Skin of body (tissue), 2 donors: Measurements from ENCODE around the gene RREB1. TPM values are rescaled to one million over a fixed set of nuclear protein-coding genes. Genes with fewer than 3 reads are reported as not detected.
A peak's percentile ranks its signal among the peaks of the same experiment; 100 is the strongest.

Source experiments
- DNase-seq: peaks from one replicate; lab custom pipeline; 2025; lab: John Stamatoyannopoulos, UW
- total RNA-seq: library from RNA; depleted of rRNA; stranded (reverse); fragments of >200 nt; gene quantifications from one replicate; pipeline ENCODE4 v1.2.3, GENCODE V29; 2014

The RREB1 gene, protein sequence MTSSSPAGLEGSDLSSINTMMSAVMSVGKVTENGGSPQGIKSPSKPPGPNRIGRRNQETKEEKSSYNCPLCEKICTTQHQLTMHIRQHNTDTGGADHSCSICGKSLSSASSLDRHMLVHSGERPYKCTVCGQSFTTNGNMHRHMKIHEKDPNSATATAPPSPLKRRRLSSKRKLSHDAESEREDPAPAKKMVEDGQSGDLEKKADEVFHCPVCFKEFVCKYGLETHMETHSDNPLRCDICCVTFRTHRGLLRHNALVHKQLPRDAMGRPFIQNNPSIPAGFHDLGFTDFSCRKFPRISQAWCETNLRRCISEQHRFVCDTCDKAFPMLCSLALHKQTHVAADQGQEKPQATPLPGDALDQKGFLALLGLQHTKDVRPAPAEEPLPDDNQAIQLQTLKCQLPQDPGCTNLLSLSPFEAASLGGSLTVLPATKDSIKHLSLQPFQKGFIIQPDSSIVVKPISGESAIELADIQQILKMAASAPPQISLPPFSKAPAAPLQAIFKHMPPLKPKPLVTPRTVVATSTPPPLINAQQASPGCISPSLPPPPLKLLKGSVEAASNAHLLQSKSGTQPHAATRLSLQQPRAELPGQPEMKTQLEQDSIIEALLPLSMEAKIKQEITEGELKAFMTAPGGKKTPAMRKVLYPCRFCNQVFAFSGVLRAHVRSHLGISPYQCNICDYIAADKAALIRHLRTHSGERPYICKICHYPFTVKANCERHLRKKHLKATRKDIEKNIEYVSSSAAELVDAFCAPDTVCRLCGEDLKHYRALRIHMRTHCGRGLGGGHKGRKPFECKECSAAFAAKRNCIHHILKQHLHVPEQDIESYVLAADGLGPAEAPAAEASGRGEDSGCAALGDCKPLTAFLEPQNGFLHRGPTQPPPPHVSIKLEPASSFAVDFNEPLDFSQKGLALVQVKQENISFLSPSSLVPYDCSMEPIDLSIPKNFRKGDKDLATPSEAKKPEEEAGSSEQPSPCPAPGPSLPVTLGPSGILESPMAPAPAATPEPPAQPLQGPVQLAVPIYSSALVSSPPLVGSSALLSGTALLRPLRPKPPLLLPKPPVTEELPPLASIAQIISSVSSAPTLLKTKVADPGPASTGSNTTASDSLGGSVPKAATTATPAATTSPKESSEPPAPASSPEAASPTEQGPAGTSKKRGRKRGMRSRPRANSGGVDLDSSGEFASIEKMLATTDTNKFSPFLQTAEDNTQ (N-terminal part only)
- total RNA-seq, result 36.4 TPM

DNA sequence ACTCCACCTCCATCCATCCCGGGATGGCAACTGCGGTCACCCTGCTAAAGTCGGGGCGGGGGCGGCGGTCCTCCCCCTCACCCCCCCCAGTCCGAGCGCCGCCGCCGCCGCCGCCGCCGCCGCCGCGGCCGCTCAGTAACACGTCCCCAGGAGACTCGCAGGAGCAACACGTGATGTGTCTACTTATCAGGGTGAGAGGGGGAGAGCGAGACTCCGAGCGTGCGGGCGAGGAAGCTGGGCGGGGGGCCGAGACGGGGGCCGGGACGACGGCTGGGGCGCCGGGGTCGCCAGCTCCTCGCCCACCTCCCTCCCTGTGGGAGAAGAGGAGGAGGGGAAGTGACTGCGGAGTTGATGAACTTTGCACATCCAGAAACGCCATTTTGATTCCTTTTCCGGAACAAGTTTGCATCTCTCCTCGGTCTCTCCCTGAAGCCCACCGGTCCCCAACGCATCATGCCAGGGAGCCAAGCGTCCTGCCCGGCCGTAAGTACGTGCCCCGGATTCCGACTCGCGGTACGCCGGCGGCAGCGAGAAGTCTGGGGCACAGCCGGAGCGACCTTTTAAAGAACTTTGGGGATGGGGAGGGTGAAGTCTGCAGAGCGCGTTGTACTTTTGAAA lies at the start of gene RREB1:
TSS of gene RREB1 (plus strand) at position 384 of the 618 bp plus-strand sequence. CDS start 73,951 bp downstream, outside the sequence.
- peak; percentile 26 for DNase-seq

DNA sequence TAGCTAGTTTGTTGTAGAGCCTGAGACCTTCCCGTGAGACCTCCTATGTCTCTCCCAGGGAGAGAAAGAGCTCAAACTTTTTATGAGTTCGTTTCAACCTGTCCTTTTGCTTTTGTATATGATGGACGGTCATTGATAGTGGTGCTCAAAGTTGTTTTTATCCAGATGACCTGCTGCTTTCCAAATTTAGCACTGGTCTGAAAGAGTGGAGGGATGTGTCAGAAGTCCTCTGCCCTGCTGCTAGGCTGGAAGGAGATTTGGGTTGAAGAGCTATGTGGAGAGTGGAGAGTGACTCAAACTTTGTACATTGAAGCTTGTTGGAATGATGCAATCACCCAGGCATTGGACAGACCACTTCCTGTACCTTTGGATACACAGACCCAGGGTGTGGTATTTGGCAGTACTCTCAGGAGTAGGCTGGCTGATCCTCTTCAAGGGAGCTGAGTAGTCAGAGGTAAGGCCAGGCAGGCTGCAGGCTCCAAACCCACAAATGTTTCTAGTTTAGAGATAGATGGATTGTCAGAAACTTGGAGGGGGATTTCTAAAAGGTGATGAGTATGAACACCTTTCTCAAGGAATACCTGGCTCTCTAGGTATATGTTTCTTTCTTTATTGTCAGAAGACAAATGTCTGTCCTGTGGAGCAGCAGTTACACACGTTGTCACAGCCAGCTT lies 49.4 kb upstream of the RREB1 start:
- peak; percentile 12 for DNase-seq

DNA sequence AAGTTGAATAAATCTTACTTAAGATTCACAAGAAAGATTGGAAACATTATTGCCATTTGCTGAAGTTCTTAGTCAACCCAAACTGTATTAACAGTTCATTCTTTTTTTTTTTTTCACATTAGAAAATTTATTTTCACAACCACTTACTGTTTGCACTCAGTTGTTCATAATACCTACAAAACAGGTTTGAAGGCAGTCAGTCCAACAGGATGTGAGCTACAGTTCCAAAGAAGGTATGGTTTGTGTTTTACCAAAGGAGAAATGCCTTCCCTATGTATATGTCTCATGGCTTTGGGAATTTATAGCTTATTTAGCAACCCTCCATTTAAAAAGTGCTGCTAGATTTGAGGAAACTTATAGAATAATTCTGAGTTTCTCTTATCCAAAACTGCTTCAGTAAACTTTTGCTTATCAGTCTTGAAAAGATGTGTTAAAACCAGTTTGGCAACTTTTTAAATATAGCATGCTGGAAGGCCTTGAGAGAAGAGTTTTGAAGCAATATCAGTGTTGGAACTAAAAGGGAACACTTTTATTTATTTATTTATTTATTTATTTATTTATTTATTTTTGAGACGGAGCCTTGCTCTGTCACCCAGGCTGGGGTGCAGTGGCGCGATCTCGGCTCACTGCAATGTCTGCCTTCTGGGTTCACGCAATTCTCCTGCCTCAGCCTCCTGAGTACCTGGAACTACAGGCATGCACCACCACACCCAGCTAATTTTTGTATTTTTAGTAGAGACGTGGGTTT lies 46.8 kb upstream of the RREB1 start:
- DNase-seq, result no peak

DNA sequence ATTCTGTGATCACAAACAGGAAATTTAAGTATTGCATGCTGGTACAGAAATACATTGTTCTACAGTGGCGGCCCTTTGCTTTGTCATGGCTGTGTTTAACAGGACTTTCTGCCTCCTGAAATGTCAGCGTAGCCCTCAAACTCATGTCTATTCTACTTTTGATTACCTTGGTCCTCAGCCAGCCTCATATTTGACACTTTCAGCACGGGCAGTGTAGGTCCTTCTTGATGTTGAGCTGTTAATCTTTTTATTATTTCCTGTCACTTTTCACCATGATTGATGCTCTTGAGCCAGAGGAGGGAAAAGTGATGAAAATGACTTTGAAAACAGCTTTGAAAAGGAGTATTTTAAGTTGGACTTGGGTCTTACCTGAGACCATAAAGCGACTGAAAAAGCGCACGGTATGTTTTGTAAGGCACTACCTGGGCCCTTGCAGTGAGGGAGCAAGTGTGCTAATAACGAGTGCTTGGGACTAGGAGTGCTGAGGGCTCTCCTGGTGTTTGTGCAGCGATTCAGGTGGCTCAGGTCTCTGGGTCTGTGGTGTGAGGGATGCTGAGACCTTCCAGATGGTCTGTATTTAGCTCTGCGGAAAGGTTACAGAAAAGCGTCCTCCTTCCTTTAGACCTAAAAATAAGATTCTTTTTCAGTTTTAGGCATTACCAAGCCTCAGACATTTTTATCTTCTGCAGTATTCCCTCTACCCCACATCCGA lies 45.2 kb upstream of the RREB1 start:
- DNase-seq, result no peak

DNA sequence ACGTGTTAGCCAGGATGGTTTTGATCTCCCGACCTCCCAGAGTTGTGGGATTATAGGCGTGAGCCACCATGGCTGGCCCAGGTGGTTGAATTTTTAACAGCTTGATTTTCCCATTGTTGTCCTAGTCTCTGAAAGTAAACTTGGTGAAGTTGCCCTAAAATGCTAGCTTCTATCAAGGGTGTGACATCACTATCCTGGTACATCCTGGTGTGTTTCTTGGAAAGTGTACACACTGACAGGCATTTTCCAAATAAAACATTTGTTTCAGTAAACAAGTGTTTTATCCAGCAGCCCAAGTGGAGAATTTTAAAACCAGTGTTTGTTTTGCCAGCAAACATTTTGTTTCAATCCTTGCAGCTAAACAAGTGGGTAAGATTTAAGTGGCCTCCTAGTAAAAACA lies 40.5 kb upstream of the RREB1 start:
- no peak for DNase-seq

DNA sequence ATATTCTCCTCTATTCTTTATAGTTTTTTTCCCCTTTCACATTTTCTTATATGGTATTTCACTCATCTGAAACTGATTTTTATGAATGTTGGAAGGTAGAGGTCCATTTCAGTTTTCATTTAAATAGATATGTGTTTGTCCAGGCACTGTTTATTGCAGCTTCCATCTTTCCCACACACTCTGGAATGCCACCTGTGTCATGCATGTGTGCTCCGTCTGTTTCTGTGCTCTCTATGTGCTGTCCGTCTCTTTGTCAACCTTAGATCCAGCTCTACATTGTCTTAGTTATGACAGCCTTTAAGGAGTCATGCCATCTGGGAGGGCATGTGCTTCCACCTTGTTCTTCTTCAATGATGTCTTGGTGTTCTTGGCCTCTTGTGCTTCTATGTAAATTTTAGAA lies 36.4 kb upstream of the RREB1 start:
- DNase-seq, result no peak

DNA sequence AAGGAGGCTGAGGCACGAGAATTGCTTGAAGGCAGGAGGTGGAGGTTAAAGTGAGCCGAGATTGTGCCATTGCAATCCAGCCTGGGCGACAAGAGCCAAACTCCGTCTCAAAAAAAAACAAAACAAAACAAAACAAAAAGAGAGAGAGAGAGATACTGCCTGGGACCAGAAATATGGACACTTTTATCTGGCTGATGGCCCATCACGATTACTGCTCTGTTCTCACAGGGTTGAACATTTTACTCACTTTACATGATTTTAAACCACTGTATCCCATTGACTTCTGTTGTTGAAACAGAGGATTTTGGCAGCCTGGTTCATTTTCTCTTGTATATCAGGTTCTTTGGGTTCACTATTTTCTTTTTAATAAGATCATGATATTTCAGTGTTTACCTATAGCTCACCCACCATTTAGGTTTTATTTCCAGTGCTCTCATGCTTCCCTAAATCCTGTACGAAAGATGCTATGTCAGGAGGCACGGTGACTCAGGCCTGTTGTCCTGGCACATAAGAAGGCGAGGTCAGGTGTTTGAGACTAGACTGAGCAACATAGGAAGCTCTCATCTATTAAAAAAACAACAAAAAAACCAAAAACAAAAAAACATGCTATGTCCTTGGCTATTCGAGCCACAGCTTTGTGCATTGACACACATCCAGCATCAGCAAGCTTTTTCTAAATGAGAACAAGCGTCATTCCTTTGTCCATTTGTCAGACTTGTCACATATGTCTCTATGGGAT lies 34.5 kb upstream of the RREB1 start:
- DNase-seq, result no peak

DNA sequence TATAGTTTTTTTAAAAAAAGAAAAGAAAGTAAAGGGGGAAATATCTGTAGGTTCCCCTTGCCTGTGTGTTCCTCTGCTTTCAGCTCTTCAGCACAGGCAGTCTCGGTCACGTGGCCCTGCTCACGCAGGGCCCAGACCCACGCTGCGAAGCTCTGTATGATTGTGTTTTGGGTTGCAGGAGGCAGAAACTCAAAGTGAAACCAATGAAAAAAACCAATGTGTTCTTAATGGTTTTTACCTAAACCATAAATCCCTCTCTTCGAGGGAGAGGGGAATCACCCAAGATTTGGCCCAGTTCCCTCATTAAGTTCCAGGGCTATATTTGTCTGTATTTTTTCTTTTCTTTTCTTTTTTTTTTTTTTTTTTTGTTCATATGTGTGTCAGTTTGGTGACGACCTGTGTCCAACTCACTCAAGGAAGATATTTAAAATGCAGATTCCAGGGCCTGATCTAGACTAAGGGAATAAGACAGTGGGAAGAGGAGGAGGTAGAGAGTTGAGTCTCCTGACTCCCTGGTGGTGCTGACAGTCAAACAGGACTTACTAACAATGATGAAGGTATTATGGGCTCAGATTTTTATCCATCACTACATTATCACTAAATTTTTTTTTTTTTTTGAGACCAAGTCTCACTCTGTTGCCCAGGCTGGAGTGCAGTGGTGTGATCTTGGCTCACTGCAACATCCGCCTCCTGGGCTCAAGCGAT lies 33.8 kb upstream of the RREB1 start:
- DNase-seq, result no peak

DNA sequence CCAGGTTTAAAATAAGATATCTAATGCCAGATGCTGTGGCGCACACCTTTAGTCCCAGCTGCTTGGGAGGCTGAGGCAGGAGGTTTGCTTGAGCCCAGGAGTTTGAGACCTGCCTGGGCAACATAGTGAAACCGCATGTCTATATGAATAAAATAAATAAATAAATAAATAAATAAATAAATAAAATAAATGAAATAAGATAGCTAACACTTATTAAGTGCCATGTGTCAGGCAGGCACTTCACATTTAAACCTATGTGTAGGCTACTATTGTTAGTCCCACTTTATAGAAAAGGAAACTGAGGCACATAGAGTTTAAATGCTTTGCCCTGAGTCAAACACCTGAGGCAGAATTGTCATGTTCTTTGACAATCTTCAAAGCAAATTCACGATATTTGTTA lies 32.9 kb upstream of the RREB1 start:
- no peak for DNase-seq

DNA sequence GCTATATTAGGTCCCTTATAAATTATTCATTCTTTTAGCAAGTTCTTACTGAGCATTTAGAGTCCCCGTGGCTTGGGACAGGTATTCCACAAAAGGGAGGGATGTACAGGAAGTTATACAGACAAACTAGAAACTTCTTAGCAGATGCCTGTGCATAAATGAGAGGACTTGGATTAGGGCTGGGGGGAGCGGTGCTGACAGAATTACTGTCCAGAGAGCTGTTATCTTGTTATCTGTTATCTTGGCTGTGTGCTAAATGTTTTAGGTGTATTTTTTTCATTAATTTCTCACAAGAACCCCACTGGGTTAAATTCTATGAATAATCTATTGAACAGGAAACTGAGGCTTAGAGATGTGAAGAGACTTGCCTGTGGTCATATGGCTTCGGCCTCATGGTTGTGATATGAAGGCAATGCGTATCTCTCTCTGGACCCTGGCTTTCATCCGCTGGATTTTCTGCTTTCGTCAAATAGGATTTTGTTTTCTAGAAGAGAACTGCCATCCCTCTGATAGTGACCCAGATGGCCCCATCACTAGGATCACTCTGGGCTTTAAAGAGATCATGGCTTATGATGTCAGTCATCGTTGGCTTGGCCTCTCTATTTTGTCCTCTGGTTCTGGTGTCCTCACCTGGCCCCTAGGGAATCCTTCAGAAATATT lies 32.3 kb upstream of the RREB1 start:
- DNase-seq, result no peak

DNA sequence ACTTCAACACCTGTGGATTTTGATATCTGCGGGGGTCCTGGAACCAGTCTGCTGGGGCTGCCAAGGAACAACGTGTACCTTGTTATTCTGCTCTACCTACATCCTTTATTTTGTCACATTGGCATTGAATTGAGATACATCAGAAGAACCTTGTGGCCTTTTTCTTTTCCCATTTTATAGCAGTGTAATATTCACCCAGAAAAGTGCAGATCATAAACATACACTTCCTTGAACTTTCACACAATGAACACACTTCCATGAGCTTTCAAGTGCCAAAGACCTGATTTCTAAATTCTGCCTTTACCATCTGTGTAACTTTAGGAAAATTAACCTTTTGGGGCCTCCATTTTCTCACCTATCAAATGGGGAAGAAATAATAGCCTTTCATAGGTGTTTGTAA lies 29.9 kb upstream of the RREB1 start:
- DNase-seq, result no peak

DNA sequence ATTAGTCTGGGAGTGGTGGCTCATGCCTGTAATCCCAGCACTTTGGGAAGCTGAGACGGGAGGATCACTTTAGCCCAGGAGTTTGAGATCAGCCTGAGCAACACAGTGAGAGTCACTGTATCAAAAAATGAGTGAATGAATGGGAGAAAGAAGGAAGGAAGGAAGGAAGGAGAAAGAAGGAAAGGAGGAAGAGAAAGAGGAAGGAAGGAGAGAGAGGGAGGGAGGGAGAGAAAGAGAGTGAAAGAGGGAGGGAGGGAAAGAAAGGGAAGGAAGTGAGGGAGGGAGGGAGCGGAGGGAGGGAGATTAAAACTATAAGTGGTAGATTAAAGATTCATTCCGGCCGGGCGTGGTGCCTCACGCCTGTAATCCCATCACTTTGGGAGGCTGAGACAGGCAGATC lies 28.9 kb upstream of the RREB1 start:
- no peak for DNase-seq

DNA sequence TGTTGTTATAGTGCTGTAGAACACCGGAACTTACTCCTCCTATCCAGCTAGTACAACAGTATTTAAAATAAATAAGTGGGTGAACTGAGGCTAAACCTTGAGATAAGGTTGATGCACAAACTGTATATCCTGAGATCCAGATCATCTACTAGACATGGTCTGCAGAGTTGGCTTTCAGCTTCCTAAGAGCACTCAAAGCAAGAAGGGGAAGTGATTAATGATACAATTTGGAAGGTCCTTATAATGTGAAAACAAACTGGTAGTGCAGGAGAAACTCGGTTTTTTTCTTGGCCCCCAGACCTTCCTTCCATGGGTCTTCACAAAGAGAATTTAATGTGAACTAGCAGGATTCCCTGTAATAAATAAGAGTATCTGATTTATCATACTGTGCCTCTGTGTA lies 27.4 kb upstream of the RREB1 start:
- no peak for DNase-seq

DNA sequence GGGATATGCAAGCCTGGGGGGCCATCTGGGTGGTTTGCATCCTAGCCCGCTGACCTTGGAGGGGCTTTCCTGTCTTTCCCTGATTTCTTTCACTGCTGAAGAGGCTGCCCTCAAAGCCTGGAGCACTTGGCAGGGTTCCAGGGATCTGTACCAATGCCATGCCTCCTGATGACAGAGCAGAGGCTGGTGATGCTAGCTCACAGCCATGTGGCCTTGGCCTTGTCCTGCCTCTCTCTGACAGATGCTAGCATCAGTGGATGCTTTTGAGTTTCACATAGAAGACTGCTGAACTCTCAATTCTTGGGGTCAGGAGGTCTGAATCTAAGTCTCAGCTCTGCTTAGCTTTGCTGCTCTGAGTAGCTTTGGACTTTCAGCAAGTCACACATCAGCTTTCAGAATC lies 21.9 kb upstream of the RREB1 start:
- no peak for DNase-seq

DNA sequence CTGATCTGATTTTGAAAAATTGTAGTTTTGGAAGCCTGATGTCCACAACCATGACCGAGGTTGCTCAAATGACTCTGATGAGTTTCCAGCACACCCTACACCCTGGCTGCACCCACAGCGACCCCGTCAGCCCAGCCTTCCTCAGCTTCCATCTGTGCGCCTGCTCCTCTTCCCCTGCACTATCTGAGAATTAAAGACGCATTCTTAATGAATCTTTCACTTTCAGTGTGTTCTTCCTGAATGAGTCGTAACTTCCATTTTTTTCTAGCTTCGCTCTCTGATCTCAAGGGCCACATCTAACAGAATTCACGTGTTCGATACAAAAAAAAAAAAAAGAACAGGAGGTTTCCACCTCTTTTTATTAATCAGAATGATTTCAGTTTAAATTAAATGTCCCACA lies 21.3 kb upstream of the RREB1 start:
- DNase-seq, result peak; percentile 10

DNA sequence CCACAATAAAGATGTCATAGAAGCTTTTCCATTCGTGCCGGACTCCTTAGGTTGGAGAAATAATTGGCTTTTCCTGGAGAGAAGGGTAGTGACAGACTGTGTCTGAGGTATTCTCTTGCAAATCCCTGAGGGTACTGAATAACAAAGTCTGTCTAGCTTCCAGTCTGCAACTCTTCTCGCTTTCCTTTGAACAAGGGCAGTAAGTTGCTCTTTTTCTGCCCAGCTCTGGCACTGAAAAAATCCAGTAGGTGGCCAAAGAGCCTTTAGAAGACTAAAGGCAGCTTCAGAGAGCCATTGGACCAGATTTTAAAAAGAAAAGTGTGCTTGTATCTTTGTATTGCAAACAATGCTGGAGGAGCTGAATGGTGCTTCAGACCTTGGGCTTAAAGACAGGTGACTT lies 20.7 kb upstream of the RREB1 start:
- DNase-seq, result no peak

DNA sequence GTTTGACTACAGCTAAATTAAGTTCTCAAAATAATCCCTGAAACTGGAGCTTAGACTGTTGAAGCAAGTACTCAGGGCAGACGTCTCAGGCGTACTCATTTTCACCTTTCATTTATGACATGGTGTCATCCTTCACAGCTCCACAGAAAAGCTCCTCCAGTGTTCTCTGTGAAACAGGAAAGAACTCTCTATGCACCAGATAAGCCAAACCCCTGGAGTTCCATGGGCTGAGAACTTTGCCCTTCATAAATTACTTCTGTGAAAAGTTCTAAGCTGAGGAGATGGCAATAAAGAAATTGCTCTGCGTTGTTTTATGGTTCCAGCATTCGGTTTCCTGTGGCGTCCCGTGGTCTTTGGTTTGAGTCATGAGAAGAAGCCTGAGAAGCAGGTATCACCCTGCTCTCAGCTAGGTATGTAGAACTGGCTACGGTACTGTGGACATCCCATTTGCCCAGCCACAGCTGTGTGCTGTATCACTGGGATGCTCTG lies 20.2 kb upstream of the RREB1 start:
- no peak for DNase-seq
